Left lobe of liver (tissue), 2 donors: ENCODE measurements around the gene PCDHGA1. TPM values are rescaled to one million over a fixed set of nuclear protein-coding genes. Genes with fewer than 3 reads are reported as not detected.
"Not testable (repeated sequence)": the region's sequence is repeated elsewhere in the genome, so short reads cannot be mapped to it uniquely, and the experiment has no call there.

Experiments
- ATAC-seq: fragments of 200-7000 bp; cut with Tn5 transposase; one replicate; pipeline ENCODE4 v1.9.1; 2020; ENCODE audit warnings: mild to moderate bottlenecking, moderate library complexity
- DNase-seq: peaks from one replicate; pipeline ENCODE4 v3.0.0-alpha.2; 2020; ENCODE audit warnings: low spot score
- total RNA-seq: library from RNA; stranded (reverse); gene quantifications from one replicate; pipeline ENCODE4 v1.2.1, GENCODE V29; 2021
- donor health status: DM: no; HTN: no; CAD: no; lungs with moderate emphysema.
- donor health status: DM: no; HTN: yes; CAD: no.

The PCDHGA1 gene
- 0.10 TPM for total RNA-seq

DNA sequence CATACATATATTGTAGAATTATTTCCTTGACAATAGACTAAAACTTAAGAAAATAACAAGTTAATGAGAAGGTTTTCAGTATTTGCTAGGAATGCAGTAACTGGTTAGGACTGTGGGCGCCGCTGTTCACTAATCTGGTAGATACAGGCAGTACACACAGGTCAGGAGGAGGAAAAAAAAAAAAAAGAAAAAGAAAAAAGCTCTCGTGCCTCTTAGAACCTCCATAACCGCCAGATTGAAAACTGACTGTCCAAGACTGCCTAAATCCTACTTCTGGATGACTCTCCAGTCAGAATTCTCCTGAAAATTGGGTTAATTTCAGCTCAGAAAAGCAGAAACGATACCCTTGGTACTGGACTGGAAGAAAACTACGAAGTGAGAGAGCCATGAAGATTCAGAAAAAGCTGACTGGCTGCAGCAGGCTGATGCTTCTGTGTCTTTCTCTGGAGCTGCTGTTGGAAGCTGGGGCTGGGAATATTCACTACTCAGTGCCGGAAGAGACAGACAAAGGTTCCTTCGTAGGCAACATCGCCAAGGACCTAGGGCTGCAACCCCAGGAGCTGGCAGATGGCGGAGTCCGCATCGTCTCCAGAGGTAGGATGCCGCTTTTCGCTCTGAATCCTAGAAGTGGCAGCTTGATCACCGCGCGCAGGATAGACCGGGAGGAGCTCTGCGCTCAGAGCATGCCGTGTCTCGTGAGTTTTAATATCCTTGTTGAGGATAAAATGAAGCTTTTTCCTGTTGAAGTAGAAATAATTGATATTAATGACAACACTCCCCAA lies at the start of gene PCDHGA1:
PCDHGA1 (plus strand) TSS at position 216 of the 782 bp plus-strand sequence.
- no peak for DNase-seq
- no peak for ATAC-seq

DNA sequence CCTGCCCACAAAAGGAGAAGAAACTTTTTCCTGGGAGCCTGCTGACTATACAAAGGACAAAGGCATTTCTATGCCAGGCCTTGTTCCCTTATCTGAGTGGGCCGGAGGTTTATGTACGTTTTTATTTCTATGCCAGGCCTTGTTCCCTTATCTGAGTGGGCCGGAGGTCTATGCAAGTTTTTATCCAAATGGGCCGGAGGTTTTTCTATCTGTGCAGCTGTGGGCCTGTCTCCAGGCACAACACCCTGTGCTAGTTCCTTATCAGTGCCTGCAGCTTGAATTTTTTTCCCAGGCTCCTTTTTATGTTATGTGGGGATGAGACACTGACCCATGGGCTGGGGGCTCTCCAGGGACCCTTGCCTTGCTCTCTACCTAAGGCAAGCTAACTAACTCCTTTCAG lies 31.9 kb upstream of the PCDHGA1 start:
- ATAC-seq (no peak), DNase-seq (no peak)

DNA sequence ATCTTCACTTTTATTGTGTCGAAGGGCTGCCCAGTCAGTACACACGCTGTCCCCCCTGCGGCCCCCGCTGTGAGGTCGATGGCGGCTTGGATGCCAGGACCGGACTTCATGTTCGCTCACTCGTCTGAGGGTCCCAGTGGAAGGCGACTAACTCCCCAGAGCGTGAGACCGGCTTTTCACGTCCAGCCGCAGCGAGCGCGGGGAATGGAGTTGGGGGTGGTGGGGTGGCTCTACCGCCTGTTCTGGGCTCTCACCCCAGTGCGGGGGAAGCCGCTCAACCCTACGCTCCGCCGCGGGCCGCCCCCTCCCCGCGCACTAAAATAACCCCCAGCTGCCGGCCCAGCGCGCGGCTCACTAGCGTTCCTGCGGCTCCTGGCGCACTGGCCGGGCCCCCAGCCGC lies 26.6 kb upstream of the PCDHGA1 start, which contains the start of gene SLC25A2:
SLC25A2 (minus strand) TSS at position 294 of the 400 bp plus-strand sequence; CDS start at position 110, 184 bp downstream.
- no peak for ATAC-seq
- DNase-seq, result no peak

DNA sequence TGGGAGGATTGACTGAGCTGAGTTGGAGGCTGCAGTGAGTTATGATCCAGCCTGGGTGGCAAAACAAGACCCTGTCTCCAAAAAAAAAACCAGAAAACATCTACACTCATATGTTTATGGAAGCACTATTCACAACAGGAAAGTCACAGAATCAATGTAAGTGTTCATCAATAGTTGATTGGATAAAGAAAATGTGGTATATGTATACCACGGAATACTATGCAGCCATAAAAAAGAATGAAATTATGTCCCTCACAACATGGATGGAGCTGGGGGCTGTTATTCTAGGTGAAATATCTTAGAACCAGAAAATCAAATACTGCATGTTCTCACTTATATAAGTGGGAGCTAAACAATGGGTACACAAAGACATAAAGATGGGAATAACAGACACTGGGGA lies 23.7 kb upstream of the PCDHGA1 start:
- no peak for DNase-seq
- no peak for ATAC-seq

DNA sequence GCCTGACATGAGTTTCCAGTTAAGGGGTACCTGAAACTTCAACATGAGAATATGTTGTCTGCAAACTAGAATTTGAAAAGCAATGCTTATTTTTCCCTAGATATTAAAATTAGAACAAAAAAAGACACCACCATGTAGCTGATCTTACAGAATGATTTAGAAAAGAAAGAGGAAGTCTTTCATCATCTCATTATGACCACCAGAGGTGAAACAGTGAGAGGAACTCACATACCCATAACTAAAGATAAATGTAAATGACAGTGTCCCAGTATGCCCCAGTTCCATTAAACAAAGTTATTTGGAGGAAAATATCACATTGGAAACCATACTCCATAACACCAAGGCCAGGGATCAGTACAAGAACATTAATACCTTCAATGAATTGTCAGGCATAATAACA lies 16.6 kb upstream of the PCDHGA1 start:
- DNase-seq (no peak), ATAC-seq (no peak)

DNA sequence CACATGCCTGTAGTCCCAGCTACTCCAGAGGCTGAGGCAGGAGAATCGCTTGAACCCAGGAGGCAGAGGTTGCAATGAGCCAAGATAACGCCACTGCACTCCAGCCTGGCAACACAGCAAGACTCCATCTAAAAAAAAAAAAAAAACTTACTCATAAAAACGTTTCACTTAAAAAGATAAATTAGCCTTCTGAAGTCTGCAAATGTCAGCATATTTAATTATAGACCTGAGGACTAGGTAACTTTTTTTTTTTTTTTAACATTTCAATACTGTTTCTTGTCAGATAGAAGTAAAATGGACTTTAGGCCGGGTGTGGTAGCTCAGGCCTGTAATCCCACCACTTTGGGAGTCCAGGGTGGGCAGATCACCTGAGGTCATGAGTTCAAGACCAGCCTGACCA lies 13.4 kb upstream of the PCDHGA1 start:
- DNase-seq, ATAC-seq: not testable (repeated sequence)

DNA sequence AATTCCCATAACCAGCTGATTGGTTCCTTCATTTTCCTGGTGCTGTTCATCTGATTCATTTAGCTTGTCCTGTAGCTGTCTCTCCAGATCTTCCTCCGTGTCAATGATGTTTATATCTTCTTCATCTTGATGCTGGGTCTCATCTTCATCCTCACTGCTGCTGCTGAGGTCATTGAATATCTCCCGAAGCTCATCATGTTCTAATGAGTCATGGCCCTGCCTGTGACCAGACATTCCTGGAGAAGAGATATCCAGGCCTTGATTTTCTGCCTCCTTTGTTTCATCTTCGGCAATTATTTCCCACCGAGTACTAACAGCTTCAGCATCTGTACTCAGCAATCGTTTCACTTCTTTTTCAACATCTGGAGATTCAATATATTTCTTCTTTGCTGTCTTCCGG lies 11.1 kb upstream of the PCDHGA1 start:
- ATAC-seq (no peak), DNase-seq (no peak)

DNA sequence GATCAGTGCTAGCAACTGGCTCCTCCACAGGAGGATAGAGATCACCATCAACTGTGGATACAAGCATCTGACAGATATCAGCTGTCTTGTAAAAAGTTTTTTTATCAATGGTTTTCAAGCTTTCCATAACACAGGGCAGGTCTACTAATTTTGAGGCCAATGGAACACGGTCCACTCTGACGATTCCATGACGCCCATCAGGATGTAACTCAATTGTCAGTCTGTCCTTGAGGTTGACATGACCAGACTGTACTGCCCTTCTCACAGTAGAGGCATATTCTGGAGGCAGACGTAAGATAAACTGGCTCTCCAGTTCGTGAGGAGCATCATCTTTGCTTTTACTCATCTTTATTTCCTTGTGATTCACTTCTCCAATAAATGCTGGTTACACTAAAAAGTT lies 10.6 kb upstream of the PCDHGA1 start:
- no peak for ATAC-seq

DNA sequence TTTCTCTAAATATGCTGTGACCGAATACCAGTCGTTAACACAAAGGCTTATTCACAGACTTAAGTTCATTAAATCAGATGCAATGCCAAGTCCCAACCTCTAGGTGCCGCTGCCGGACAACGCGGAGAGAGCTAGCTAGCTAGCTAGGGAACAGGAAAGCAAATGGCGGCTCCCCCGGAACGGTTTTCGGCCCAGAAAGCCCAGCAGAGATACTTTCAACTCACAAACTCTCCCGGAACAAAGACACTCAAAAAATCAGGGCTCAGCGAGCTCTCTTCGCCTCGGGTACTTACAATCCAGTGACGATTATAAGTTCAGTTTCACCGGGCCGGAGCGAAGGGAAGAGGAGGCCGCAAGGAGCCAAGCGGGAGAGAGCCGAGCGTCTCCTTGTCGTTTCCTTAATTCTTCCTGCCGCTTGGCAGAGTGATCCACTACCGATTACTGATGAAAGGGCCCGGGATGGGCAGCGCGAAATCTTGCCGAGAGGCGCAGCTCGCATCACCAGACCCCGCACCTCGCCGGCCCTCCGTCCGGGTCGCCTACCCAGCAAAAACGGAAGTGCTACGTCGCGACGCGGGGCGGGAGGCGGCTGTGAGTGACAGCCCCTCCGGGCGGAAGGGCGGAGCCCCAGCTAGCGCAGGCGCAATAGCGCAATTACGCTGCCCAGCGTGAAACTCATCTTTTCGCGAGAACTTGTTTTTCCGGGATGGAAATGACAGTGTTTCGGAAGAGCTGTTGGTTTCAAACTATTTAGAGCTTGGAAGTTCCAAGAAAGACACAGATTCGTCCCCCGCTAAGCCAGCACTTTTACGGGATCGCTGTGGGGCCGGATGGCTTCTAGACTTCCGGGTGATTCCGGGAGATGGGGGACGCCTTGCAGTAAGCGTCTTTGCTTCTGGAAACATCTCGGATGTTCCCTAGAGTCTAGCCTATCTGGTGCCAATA lies 9.8 kb upstream of the PCDHGA1 start, which contains the start of gene TAF7:
TAF7 (minus strand) TSS at position 560 of the 945 bp plus-strand sequence. CDS start 740 bp downstream, outside the sequence.
- DNase-seq (peak; percentile 91), ATAC-seq (peak; percentile 98)

More for the DNA sequence above, 10.6 kb upstream of the PCDHGA1 start:
- no peak for DNase-seq

DNA sequence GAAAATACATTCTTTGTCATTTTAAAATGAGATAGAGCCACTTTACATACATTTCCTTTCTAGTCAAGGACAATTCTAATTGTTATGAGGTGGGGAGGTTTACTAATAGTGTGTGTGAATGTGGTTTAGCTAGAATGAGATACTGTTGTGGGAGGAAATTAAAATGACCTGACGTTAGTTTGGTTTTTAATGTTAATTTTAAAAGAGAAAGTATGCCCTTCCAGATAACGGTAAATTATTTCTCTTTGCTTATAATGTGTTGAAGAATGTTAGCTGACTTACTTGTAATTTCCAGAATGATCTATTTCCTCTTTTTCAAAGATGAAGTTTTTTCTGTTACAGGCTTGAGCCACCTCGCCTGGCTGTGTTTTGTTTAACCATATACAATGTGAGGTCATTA lies 8.1 kb upstream of the PCDHGA1 start:
- ATAC-seq (no peak), DNase-seq (no peak)

DNA sequence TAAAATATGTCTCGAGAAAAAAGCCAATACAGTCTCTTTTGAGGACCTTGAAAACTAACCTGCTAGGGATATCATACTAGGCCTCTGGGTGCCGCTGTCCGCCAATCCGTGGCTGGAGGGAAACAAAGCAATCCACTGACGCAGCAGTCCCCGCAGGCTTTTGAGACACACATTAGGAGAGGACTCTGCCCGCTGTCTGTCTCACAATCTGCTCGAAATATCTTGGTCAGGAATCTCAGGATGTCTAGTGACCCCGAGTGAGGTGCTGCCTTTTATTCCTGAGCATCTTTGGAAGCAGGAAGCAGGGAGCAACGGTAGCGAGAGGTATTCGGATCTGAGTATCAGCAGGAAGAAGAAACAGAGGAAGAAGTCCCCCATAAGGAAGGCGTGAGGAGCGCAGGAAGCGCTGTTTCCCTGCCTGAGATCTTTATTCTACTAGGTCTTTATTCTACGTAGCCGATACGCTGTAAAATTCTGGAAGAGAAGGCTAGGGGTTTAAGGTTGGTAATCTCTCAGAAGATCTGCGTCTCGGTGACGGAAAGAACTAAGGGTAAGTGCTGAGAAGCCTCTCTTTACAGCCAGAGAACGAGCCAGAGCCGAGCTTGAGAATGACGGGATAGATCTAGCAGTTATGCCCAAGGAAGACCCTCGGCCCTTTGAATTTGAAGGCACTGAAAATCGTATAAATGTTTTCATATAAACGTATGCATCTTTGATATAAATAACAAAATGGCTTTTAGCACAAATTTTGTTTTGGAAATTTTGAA lies 4.0 kb upstream of the PCDHGA1 start:
- no peak for DNase-seq
- no peak for ATAC-seq

DNA sequence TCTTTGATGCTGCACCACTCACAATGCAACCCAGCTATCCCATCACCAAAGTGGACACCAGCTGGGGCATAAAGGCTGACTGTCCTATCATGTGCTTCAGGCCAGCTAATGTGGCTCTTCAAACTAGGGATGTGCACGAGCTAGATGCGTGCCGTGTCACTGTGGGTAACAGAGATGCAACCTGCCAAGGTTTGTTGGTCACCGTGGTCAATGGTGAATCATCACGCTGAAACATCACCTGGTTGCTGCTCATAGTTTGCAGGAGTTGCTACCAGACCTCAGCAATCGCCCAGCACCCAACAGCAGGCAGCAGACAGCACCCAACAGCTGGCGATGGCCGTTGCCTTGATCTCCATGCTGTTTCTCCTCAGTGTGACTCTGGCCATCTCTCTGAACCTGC lies 2.1 kb upstream of the PCDHGA1 start:
- DNase-seq (no peak), ATAC-seq (no peak)

DNA sequence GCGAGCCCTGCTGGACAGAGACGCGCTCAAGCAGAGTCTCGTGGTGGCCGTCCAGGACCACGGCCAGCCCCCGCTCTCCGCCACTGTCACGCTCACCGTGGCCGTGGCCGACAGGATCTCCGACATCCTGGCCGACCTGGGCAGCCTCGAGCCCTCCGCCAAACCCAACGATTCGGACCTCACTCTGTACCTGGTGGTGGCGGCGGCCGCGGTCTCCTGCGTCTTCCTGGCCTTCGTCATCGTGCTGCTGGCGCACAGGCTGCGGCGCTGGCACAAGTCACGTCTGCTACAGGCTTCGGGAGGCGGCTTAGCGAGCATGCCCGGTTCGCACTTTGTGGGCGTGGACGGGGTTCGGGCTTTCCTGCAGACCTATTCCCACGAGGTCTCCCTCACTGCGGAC lies 2.3 kb downstream of the PCDHGA1 start:
- ATAC-seq, DNase-seq: not testable (repeated sequence)

DNA sequence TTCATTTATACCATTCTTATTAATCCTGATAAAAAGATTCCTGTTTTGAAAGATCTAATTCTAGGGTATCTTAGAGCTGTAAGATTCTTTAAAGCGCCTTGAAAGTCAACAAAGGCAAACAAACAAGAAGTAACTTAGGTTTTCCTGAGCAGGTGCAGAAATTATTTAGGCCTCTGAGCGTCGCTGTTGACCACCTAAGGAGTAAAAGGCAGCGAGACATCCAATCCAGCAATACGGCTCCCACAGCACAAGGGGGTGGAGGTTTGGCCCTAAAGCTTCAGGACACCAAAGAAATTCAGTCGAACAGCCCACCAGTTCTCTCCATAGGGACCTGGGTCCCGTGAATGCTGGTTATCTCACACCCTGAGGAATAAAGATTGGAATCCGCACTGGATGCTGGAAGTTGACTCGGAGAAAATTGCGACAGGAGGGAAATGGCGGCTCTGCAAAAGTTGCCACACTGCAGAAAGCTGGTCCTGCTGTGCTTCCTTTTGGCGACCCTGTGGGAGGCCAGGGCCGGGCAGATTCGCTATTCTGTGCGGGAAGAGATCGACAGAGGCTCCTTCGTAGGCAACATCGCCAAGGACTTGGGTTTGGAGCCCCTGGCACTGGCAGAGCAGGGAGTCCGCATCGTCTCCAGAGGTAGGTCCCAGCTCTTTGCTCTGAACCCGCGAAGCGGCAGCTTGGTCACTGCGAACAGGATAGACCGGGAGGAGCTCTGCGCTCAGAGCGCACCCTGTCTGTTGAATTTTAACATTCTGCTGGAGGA lies 8.4 kb downstream of the PCDHGA1 start, which contains the start of gene PCDHGA2:
PCDHGA2 (plus strand) TSS at position 223 of the 769 bp plus-strand sequence.
- peak; percentile 58 for ATAC-seq

DNA sequence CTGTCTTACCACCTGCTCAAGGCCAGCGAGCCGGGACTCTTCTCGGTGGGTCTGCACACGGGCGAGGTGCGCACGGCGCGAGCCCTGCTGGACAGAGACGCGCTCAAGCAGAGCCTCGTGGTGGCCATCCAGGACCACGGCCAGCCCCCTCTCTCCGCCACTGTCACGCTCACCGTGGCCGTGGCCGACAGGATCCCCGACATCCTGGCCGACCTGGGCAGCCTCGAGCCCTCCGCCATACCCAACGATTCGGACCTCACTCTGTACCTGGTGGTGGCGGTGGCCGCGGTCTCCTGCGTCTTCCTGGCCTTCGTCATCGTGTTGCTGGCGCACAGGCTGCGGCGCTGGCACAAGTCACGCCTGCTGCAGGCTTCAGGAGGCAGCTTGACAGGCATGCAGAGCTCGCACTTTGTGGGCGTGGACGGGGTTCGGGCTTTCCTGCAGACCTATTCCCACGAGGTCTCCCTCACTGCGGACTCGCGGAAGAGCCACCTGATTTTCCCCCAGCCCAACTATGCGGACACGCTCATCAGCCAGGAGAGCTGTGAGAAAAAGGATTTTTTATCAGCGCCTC lies 10.6 kb downstream of the PCDHGA1 start:
- not testable (repeated sequence) for ATAC-seq, DNase-seq

More for the DNA sequence above, 8.4 kb downstream of the PCDHGA1 start, which contains the start of gene PCDHGA2:
- DNase-seq, result no peak

DNA sequence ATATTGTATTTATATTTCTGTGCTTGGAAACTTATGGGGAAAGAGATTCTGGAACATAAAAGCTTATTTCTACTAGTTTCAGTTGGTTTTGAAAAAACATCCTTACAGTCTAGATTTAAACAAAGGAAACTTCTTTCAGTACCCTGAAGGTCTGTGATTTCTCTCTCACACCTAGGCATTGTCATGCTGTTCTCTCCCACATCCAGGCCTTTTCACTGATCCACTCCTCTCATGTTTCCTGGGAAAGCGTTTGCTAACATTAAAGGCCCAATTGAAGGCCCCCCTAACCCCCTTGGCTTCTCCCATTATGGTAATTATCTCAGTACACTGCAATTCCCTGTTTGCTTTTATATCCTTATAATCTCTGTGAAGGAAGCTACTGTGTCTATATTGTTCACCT lies 12.5 kb downstream of the PCDHGA1 start:
- no peak for DNase-seq
- no peak for ATAC-seq

DNA sequence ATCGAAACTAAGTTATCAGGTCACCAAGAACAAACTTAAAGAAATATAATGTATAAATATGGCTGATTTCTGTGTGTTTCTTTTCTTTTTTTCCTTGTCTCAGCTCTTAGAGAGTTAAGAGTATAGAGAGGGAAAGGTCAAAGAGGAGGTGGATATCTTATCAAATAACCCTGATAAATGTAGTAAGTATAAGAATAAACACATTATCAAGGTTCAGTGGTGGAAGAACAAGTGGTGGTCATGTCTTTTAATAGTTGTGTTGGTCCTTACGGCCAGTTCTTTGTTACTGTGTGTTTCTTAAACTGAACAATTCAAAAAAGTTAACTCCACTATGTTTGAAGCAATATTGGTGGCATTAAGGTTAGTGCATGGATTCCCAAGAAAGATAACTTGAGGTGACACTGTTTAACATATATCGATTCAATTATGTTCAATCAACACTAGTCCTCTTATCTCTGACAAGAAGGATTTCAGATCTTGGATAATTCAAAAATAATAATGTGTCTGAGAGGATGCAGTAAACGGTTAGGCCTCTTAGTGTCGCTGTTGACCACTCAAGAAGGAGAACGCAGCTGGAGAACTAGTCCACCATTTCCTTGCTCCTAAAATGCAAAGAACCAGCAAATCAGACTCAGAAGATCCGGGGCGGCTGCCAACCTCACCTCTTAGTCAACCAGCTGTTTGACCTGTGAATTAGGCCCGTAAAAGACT lies 13.1 kb downstream of the PCDHGA1 start, which contains the start of gene PCDHGA3:
PCDHGA3 (plus strand) TSS at position 588 of the 711 bp plus-strand sequence. CDS start 205 bp downstream, outside the sequence.
- ATAC-seq, result peak; percentile 47
- no peak for DNase-seq

DNA sequence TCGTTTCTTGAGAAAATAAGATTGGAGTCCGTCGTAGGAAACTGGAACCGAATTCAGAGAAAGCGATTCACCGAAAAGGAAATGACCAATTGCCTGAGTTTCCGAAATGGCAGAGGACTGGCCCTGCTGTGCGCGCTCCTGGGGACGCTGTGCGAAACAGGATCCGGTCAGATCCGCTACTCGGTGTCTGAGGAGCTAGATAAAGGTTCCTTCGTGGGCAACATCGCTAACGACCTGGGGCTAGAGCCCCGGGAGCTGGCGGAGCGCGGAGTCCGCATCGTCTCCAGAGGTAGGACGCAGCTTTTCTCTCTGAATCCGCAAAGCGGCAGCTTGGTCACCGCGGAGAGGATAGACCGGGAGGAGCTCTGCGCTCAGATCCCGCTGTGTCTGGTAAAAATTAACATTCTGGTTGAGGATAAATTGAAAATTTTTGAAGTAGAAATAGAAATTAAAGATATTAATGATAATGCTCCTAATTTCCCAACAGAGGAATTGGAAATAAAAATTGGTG lies 13.7 kb downstream of the PCDHGA1 start:
- ATAC-seq (no peak), DNase-seq (no peak)
